IgD-negative memory B cell (primary cell): Measurements from ENCODE around the gene ATE1. TPM values are rescaled to one million over a fixed set of nuclear protein-coding genes. Genes with fewer than 3 reads are reported as not detected.

Experiments used
- H3K27ac Mint-ChIP-seq, 3 donors: one replicate each; pipeline ENCODE4 v1.8.0; 2020 to 2022; ENCODE audit warnings: mild to moderate bottlenecking in 3 of 3, mixed read lengths in 3 of 3, moderate library complexity in 1 of 3
- H3K27me3 Mint-ChIP-seq: one replicate; pipeline ENCODE4 v1.8.0; 2021; ENCODE audit warnings: mixed read lengths
- H3K36me3 Mint-ChIP-seq: one replicate; pipeline ENCODE4 v1.8.0; 2020; ENCODE audit warnings: mild to moderate bottlenecking, mixed read lengths
- H3K4me1 Mint-ChIP-seq, 3 donors: one replicate each; pipeline ENCODE4 v1.8.0; 2020 to 2022; ENCODE audit warnings: mixed read lengths in 3 of 3, mild to moderate bottlenecking in 1 of 3
- H3K4me3 Mint-ChIP-seq, 4 donors: one replicate each; pipeline ENCODE4 v1.8.0; 2020 to 2022; ENCODE audit warnings: mild to moderate bottlenecking in 4 of 4, mixed read lengths in 4 of 4, moderate library complexity in 3 of 4
- H3K9me3 Mint-ChIP-seq, 3 donors: one replicate each; pipeline ENCODE4 v1.8.0; 2020 to 2021; ENCODE audit warnings: mixed read lengths in 3 of 3, mild to moderate bottlenecking in 1 of 3
- polyA plus RNA-seq: library from polyadenylated mRNA; unstranded; fragments of 300-500 nt; fragmentation: Illumina TruSeq; gene quantifications from one replicate; pipeline ENCODE4 v1.2.3, GENCODE V29; 2021

Gene ATE1
- polyA plus RNA-seq, 1 donor from 2014 or later, result 20.2 TPM

- peaks cover 21% of the 10 kb centered on the region for H3K36me3 Mint-ChIP-seq
- H3K27me3 Mint-ChIP-seq, result no peaks in the 10 kb centered on the region
- no peaks in the 10 kb centered on the region for H3K9me3 Mint-ChIP-seq
- H3K4me3 Mint-ChIP-seq, result no peak overlapping the region
- H3K4me1 Mint-ChIP-seq, result peaks cover 4 to 6% (median 5%) of the 10 kb centered on the region in 3 donors
- peak overlapping the region in 1 of 3 donors; percentile 53 for H3K27ac Mint-ChIP-seq
Observed at GRCh38 chr10:121865554-121865953, 62.3 kb downstream of the ATE1 start.

GRCh38 chr10:121864653-121865052 lies 63.2 kb downstream of the ATE1 start:
- H3K27me3 Mint-ChIP-seq, result no peaks in the 10 kb centered on the region
- peaks cover 20% of the 10 kb centered on the region for H3K36me3 Mint-ChIP-seq
- peaks cover 4 to 6% (median 5%) of the 10 kb centered on the region in 3 donors for H3K4me1 Mint-ChIP-seq
- no peaks in the 10 kb centered on the region for H3K9me3 Mint-ChIP-seq
- H3K4me3 Mint-ChIP-seq, result no peak overlapping the region
- H3K27ac Mint-ChIP-seq, result peak overlapping the region in 1 of 3 donors; percentile 53

GRCh38 chr10:121864168-121864567 lies 63.7 kb downstream of the ATE1 start:
- Mint-ChIP-seq H3K27me3 (no peaks in the 10 kb centered on the region), H3K27ac (no peak overlapping the region), H3K4me1 (peaks cover 4 to 6% (median 5%) of the 10 kb centered on the region in 3 donors), H3K36me3 (peaks cover 20% of the 10 kb centered on the region), H3K9me3 (no peaks in the 10 kb centered on the region), H3K4me3 (no peak overlapping the region)

GRCh38 chr10:121862649-121863048 lies 65.2 kb downstream of the ATE1 start:
- Mint-ChIP-seq H3K4me1 (peaks cover 4 to 6% (median 5%) of the 10 kb centered on the region in 3 donors), H3K9me3 (peaks cover 0 to 4% (median 1%) of the 10 kb centered on the region in 3 donors), H3K4me3 (no peak overlapping the region), H3K27ac (no peak overlapping the region), H3K36me3 (peaks cover 16% of the 10 kb centered on the region), H3K27me3 (no peaks in the 10 kb centered on the region)

- peaks cover 19% of the 10 kb centered on the region for H3K36me3 Mint-ChIP-seq
- H3K27me3 Mint-ChIP-seq, result no peaks in the 10 kb centered on the region
- no peak overlapping the region for H3K4me3 Mint-ChIP-seq
- peaks cover 4 to 6% (median 5%) of the 10 kb centered on the region in 3 donors for H3K4me1 Mint-ChIP-seq
- H3K9me3 Mint-ChIP-seq, result peaks cover 0 to 9% (median 4%) of the 10 kb centered on the region in 3 donors
- peak overlapping the region in 1 of 3 donors; percentile 26 for H3K27ac Mint-ChIP-seq
Observed at GRCh38 chr10:121862042-121862441, 65.8 kb downstream of the ATE1 start.

GRCh38 chr10:121860810-121861209 lies 67.0 kb downstream of the ATE1 start:
- Mint-ChIP-seq H3K36me3 (peaks cover 17% of the 10 kb centered on the region), H3K27ac (no peak overlapping the region), H3K27me3 (no peaks in the 10 kb centered on the region), H3K4me1 (peaks cover 4 to 6% (median 5%) of the 10 kb centered on the region in 3 donors), H3K4me3 (no peak overlapping the region), H3K9me3 (peaks cover 0 to 9% (median 4%) of the 10 kb centered on the region in 3 donors)

- no peak overlapping the region for H3K27ac Mint-ChIP-seq
- H3K36me3 Mint-ChIP-seq, result peaks cover 9% of the 10 kb centered on the region
- peaks cover 0 to 15% (median 7%) of the 10 kb centered on the region in 3 donors for H3K9me3 Mint-ChIP-seq
- no peak overlapping the region for H3K4me3 Mint-ChIP-seq
- no peaks in the 10 kb centered on the region for H3K4me1 Mint-ChIP-seq
- no peaks in the 10 kb centered on the region for H3K27me3 Mint-ChIP-seq
Observed at GRCh38 chr10:121854809-121855445, 72.9 kb downstream of the ATE1 start.

GRCh38 chr10:121853950-121854349 lies 73.9 kb downstream of the ATE1 start:
- Mint-ChIP-seq H3K27ac (no peak overlapping the region), H3K9me3 (peaks cover 0 to 15% (median 7%) of the 10 kb centered on the region in 3 donors), H3K4me1 (no peaks in the 10 kb centered on the region), H3K4me3 (no peak overlapping the region), H3K36me3 (peaks cover 17% of the 10 kb centered on the region), H3K27me3 (no peaks in the 10 kb centered on the region)

GRCh38 chr10:121851786-121852185 lies 76.0 kb downstream of the ATE1 start:
- no peak overlapping the region for H3K27ac Mint-ChIP-seq
- H3K36me3 Mint-ChIP-seq, result peaks cover 11% of the 10 kb centered on the region
- no peak overlapping the region for H3K4me3 Mint-ChIP-seq
- H3K9me3 Mint-ChIP-seq, result peaks cover 0 to 6% (median 3%) of the 10 kb centered on the region in 3 donors
- H3K4me1 Mint-ChIP-seq, result no peaks in the 10 kb centered on the region
- no peaks in the 10 kb centered on the region for H3K27me3 Mint-ChIP-seq

- no peak overlapping the region for H3K4me3 Mint-ChIP-seq
- no peaks in the 10 kb centered on the region for H3K27me3 Mint-ChIP-seq
- peaks cover 0 to 3% (median 3%) of the 10 kb centered on the region in 3 donors for H3K4me1 Mint-ChIP-seq
- peaks cover 33% of the 10 kb centered on the region for H3K36me3 Mint-ChIP-seq
- peaks cover 0 to 7% (median 7%) of the 10 kb centered on the region in 3 donors for H3K9me3 Mint-ChIP-seq
- no peak overlapping the region for H3K27ac Mint-ChIP-seq
Observed at GRCh38 chr10:121848082-121848481, 79.7 kb downstream of the ATE1 start.

- Mint-ChIP-seq H3K27me3 (no peaks in the 10 kb centered on the region), H3K36me3 (peaks cover 33% of the 10 kb centered on the region), H3K4me3 (no peak overlapping the region), H3K4me1 (peaks cover 0 to 9% (median 4%) of the 10 kb centered on the region in 3 donors), H3K9me3 (peaks cover 0 to 7% (median 7%) of the 10 kb centered on the region in 3 donors), H3K27ac (no peak overlapping the region)
Observed at GRCh38 chr10:121846555-121846954, 81.3 kb downstream of the ATE1 start.

- Mint-ChIP-seq H3K27ac (no peak overlapping the region), H3K27me3 (no peaks in the 10 kb centered on the region), H3K4me1 (peaks cover 0 to 9% (median 4%) of the 10 kb centered on the region in 3 donors), H3K4me3 (no peak overlapping the region), H3K36me3 (peaks cover 37% of the 10 kb centered on the region), H3K9me3 (peaks cover 0 to 7% (median 7%) of the 10 kb centered on the region in 3 donors)
Observed at GRCh38 chr10:121845044-121845784, 82.6 kb downstream of the ATE1 start.

- Mint-ChIP-seq H3K36me3 (peaks cover 31% of the 10 kb centered on the region), H3K4me3 (no peak overlapping the region), H3K27me3 (no peaks in the 10 kb centered on the region), H3K4me1 (peaks cover 0 to 9% (median 4%) of the 10 kb centered on the region in 3 donors), H3K27ac (no peak overlapping the region), H3K9me3 (peaks cover 0 to 7% (median 7%) of the 10 kb centered on the region in 3 donors)
Observed at GRCh38 chr10:121844537-121844936, 83.3 kb downstream of the ATE1 start.

GRCh38 chr10:121843379-121843778 lies 84.5 kb downstream of the ATE1 start:
- Mint-ChIP-seq H3K36me3 (peaks cover 29% of the 10 kb centered on the region), H3K4me3 (no peak overlapping the region), H3K9me3 (peaks cover 0 to 7% (median 7%) of the 10 kb centered on the region in 3 donors)

GRCh38 chr10:121841862-121842261 lies 86.0 kb downstream of the ATE1 start:
- peaks cover 30% of the 10 kb centered on the region for H3K36me3 Mint-ChIP-seq
- H3K27me3 Mint-ChIP-seq, result no peaks in the 10 kb centered on the region
- peak overlapping the region in 1 of 3 donors; percentile 59 for H3K27ac Mint-ChIP-seq
- H3K4me3 Mint-ChIP-seq, result no peak overlapping the region
- peaks cover 0 to 9% (median 4%) of the 10 kb centered on the region in 3 donors for H3K4me1 Mint-ChIP-seq
- H3K9me3 Mint-ChIP-seq, result peaks cover 0 to 7% (median 7%) of the 10 kb centered on the region in 3 donors

More at GRCh38 chr10:121843379-121843778, 84.5 kb downstream of the ATE1 start:
- Mint-ChIP-seq H3K4me1 (peaks cover 0 to 9% (median 4%) of the 10 kb centered on the region in 3 donors), H3K27me3 (no peaks in the 10 kb centered on the region), H3K27ac (peak overlapping the region in 1 of 3 donors; percentile 53)
